GM23248 (cell line): ENCODE measurements around the gene HAGH.

Experiments
- EZH2 ChIP-seq: fragments of 200-600 bp; sonication (generic); IDR thresholded peaks from 2 replicates; pipeline ENCODE4 v1.6.1; 2018; ENCODE audit warnings: antibody characterized with exemption, mild to moderate bottlenecking; ENCODE audit not compliant: insufficient read depth, poor library complexity, severe bottlenecking
- EZH2phosphoT487 ChIP-seq: fragments of 200-600 bp; sonication (generic); IDR thresholded peaks from 2 replicates; pipeline ENCODE4 v1.6.1; 2018; ENCODE audit warnings: antibody characterized with exemption, moderate library complexity, mild to moderate bottlenecking, low read depth; ENCODE audit not compliant: insufficient read depth

- TF ChIP-seq EZH2, result no peak
- no peak for TF ChIP-seq EZH2phosphoT487
Measured at GRCh38 chr16:1817716-1818115, 8.9 kb downstream of the HAGH start.
